ENCODE results near the gene CYREN.

CYREN gene

DNA sequence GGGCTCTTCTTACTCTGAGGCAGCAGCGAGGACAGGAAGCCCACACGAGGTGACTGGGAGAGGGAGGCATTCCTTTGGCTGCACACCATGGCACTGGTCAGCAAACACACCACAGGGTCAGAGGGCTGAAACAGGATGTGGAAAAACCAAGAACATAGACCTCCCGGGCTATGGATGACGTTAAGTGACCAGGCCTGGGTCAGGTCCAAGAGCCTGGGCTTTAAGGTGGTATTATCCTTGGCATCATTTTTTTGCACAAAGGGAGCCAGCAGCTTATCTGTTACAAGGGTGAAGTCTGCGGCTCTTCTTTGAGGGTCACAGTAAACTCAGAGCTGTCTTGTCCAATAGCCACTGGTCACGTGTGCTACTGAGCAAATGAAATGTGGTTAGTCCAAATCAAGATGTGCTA, 33.8 kb upstream of the CYREN start:
- TF ChIP-seq, protein P1, sequence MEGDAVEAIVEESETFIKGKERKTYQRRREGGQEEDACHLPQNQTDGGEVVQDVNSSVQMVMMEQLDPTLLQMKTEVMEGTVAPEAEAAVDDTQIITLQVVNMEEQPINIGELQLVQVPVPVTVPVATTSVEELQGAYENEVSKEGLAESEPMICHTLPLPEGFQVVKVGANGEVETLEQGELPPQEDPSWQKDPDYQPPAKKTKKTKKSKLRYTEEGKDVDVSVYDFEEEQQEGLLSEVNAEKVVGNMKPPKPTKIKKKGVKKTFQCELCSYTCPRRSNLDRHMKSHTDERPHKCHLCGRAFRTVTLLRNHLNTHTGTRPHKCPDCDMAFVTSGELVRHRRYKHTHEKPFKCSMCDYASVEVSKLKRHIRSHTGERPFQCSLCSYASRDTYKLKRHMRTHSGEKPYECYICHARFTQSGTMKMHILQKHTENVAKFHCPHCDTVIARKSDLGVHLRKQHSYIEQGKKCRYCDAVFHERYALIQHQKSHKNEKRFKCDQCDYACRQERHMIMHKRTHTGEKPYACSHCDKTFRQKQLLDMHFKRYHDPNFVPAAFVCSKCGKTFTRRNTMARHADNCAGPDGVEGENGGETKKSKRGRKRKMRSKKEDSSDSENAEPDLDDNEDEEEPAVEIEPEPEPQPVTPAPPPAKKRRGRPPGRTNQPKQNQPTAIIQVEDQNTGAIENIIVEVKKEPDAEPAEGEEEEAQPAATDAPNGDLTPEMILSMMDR (IDR thresholded peaks at IDR 0.05; ENCODE audit: low read depth, low read length) = no peak
- DNase-seq (ENCODE audit: extremely low read depth, low read depth) = no peak

DNA sequence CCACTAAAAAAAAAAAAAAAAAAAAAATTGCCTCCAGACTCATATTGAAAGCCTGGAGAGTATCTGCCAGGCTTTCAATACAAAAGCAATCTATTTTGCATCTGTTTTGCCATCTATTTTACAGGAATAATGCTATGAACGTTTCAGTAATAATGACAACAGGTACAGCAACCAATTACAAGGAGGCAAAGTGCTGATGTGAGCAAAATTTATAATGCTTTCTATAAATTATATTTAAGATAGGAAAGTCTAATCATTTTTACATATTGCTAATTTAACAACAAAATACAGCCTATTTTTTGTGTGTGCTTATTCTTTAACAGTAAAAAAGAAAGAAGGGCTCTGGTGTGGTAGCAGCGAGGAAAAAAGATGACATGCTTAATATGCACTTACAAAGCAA, 30.8 kb upstream of the CYREN start:
- TF ChIP-seq, protein P1 (IDR thresholded peaks at IDR 0.05; ENCODE audit: low read depth, low read length) = no peak
- DNase-seq (ENCODE audit: extremely low read depth, low read depth) = no peak

DNA sequence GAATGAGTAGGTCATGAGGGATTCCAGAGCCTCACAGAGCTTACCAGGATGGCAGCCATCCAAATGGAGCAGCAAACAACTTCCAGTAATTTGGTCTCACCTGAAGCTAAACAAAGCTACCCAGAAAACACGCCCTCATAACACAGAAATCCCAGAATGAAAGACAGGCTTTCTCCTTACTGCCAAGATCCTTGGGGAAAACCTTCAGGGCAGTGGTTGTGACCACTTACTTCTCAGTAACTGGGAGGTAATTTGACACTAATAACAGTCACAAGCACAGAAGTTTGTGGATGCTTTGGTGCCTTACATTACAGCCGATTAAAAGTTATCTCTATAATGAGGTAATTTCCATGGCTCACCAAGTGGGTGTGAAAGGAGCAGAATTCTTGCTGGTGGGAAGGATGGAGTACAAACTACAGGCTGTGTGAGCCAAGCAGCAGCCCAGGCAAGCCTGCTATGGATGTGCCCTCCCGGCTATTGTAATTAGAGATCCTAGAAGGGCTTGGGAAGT, 30.4 kb upstream of the CYREN start:
- DNase-seq (ENCODE audit: extremely low read depth, low read depth) = no peak

GRCh38 chr7:135199439-135199838, 28.9 kb upstream of the CYREN start:
- TF ChIP-seq, protein P1 (IDR thresholded peaks at IDR 0.05; ENCODE audit: low read depth, low read length) = no peak
- DNase-seq (ENCODE audit: extremely low read depth, low read depth) = no peak

More for the DNA sequence above, 30.4 kb upstream of the CYREN start:
- TF ChIP-seq, protein P1 (IDR thresholded peaks at IDR 0.05; ENCODE audit: low read depth, low read length) = no peak

GRCh38 chr7:135197906-135198655, 27.6 kb upstream of the CYREN start:
- TF ChIP-seq, protein P1 (IDR thresholded peaks at IDR 0.05; ENCODE audit: low read depth, low read length) = no peak
- DNase-seq (ENCODE audit: extremely low read depth, low read depth) = no peak

DNA sequence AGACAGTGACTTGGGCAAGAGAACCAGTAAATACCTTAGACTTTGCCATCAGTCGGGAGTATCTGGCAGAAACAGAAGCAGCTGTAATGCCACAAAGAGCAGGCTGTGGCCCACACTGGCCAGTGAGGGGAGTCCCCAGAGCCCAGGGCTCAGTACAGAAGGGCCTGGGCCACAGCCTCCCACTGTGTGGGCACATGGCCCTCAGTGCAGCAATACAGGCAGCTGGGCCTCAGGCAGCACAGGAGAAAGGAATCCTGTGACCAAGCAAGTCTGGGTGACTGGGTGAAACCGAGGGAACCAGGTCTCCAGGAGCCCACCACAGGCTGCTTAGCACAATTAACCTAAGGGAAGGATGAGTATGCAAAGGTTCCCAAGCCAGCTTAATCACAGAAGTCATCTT, 26.8 kb upstream of the CYREN start:
- DNase-seq (ENCODE audit: extremely low read depth, low read depth) = no peak
- TF ChIP-seq, protein P1 (IDR thresholded peaks at IDR 0.05; ENCODE audit: low read depth, low read length) = no peak

DNA sequence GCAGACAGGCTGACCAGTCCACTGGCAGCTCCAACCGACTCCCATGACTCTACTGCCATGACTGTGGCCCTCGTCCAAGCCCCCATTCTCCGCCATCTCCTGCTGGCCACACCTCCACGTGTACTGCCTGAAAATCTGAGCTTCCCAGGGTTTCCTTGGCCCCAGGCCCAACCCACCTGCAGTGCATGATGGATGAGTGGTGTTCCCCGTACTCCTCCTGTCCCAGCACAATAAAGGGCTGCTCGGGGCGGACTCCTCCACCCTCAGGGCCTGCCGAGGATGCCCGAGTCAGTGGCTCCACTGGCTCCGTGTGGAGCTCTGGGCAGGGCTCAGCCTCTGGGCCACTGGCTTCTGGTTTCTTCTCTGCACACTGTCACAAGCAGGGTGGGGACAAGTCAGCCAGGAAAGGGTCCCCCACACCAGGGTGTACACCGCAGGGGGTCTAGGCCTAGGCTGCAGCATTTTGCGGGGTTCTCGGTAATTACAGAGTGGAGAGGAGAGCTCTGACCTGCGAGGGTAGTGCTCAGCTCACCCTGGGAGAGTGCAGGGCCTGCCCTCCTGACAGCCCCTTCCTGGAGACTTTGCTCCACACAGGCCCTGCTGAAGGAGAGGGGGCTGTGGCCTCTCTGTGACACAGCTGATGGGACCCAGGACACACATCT, 25.6 kb upstream of the CYREN start:
- no peak for DNase-seq (ENCODE audit: extremely low read depth, low read depth)
- TF ChIP-seq, protein P1 (IDR thresholded peaks at IDR 0.05; ENCODE audit: low read depth, low read length) = no peak
